SH-SY5Y (cell line): ENCODE data around the gene TCTN3.

Experiments
- GATA2 ChIP-seq: IDR thresholded peaks from 2 replicates; pipeline ENCODE4 v1.6.1; 2011; ENCODE audit warnings: mild to moderate bottlenecking, low read depth, low read length
- GATA3 ChIP-seq: IDR thresholded peaks from 2 replicates; pipeline ENCODE4 v1.6.1; 2011; ENCODE audit warnings: low read depth, mild to moderate bottlenecking, low read length, moderate library complexity

Gene TCTN3

GRCh38 chr10:95698415-95698814 is 4.7 kb upstream of the TCTN3 start:
- TF ChIP-seq GATA2 (no peak), GATA3 (no peak)

DNA sequence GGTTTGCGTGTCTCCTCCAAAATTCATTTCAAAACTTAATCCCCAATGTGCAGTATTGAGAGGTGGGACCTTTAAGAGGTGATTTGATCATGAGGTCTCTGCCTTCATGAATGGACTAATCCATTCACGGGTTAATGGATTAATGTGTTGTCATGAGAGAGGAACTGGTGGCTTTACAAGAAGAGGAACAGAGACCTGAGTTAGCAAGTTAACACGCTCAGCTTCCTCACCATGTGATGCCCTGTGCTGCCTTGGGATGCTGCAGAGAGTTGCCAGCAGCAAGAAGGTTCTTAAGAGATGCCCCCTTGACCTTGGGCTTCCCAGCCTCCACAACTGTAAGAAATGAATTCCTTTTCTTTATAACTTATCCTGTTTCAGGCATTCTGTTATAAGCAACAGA is 3.7 kb upstream of the TCTN3 start:
- TF ChIP-seq GATA3: no peak
- TF ChIP-seq GATA2: no peak

DNA sequence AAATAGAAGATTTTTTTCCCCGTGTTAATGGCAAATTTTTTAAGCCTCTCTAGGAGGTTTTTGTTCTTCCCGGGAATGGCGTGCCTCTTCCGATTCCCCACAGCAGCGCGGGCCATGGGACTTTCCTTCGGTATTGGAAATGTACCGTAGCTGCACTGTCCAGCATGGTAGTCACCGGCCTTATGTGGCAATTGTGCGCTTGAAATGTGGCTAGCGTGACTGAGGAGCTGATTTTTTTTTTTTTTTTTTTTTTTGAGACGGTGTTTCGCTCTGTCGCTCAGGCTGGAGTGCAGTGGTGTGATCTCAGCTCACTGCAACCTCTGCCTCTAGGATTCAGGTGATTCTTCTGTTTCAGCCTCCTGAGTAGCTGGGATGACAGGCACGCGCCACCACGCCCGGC is 938 bp upstream of the TCTN3 start:
- TF ChIP-seq GATA3 (no peak), GATA2 (no peak)

DNA sequence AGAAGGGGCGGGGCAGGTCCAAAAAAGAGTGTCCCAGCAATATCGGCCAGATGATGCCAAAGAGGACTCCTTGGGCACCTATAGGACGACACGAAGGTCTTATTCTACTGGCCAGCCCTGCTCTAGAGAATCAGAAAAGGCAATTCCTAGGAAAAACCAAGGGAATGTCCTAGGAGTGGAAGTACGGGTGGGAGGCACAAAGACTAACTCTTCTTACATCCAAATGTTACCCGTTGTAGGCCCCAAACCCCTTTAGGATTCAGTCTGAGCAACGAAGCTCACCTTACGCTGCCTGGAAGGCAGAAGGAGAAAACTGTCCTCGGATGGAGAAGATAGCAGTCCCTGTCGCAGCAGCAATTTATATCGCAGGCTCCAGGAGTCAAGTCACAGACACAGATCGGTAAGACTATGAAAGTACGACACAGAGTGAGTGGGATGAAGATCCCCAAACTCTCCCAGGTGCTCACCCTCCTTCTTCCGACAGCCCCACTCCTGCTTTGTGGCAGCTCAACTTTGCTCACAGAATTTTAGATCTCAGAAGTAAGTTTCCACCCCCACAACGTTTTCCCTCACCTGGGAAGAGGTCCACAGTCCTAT is 558 bp downstream of the TCTN3 start:
- TF ChIP-seq GATA3 (no peak), GATA2 (no peak)

DNA sequence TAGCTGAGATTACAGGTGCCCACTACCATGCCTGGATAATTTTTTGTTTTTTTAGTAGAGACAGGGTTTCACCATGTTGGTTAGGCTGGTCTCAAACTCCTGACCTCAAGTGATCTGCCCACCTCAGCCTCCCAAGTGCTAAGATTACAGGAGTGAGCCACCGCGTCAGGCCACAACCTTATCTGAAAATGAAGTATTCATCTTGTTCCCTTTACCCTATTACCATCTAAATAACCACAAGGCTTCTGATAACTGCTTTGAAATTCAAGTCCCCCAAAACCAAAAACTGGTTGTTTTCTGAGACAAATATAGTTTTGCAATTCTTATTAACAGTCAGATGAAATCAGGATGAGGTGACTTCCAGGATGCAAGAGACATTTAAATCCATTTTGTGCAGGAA is 2.4 kb downstream of the TCTN3 start:
- TF ChIP-seq GATA2: no peak
- no peak for TF ChIP-seq GATA3

DNA sequence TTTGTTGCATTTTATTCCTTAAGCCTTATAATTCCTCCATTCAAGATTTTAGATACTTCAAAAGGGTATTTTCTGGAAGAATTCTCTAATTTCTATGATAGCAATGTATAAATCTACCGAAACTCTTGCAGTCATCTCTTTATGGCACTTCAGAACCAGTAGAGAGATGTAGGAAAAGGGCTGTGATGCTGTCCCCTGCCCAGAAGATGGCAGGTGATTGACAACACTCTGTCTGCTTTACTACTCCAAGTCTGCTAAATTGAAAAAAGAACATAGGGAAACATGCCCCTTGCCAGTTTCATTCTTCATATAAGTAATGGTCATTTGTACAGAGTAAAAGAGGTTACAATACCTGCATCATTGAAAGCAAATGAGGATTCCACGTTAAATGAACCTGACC is 5.1 kb downstream of the TCTN3 start:
- TF ChIP-seq GATA3 (no peak), GATA2 (no peak)

DNA sequence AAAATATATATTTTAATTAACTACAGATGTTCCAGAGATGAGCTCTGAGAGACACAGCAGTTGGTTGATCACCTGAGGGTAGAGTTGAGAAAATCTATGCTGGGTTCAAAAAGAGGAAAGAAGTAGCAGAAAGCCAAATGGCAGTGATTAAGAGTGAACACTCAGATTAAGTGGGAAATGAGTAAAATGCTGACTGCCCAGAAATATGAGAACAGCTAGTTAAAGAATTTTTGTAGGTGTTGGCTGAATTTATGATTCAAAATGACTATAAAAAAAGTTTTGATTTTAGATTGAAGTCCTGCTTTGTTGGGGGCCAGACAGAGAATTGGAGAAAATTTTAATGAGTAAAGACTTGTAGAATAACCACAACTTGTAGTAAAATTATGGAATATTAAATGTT is 9.8 kb downstream of the TCTN3 start:
- no peak for TF ChIP-seq GATA3
- no peak for TF ChIP-seq GATA2

- no peak for TF ChIP-seq GATA3
Observed at GRCh38 chr10:95675403-95676116, 18.2 kb downstream of the TCTN3 start.

DNA sequence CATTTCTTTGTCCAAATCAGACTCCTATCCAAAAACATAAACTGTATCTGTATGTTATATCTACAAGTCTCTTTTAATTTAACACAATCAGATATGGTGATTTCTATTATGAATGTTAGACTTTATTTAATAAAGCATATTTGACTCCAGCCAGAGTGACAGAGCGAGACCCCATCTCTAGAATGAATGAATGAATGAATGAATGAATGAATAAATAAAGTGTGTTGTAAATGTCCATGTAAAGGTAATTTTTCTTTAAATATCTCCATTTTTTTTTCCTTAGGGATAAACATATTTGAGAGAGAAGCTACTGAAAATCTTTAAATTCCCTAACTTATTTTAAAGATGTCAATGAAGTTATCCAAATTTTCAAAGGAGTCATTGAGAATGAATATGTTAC is 19.1 kb downstream of the TCTN3 start:
- no peak for TF ChIP-seq GATA3
- TF ChIP-seq GATA2: no peak

GRCh38 chr10:95664543-95664942 is 29.2 kb downstream of the TCTN3 start:
- TF ChIP-seq GATA3: no peak
- TF ChIP-seq GATA2: no peak

DNA sequence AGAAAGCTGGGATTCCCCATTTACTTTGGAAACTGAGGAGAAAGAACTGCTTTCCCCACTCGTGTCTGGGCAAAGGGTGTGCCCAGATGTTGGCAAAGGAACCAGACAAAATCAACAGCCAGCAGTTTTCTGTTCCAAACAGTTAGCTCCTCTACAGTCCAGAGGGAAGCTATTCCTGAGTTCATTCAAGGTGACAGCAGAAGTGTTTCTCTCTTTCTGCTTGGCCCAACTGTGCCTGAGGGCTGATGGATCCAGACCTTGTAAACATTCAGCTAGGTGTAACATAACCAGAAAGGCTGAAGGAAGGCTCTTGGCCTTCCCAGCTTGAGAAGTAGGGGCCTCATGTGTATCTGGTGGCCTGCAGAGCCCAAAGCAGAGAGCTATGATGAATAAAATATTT is 30.2 kb downstream of the TCTN3 start:
- TF ChIP-seq GATA3: no peak
- no peak for TF ChIP-seq GATA2

- no peak for TF ChIP-seq GATA2
- no peak for TF ChIP-seq GATA3
Observed at GRCh38 chr10:95661818-95662217, 31.9 kb downstream of the TCTN3 start.

- TF ChIP-seq GATA3: no peak
- TF ChIP-seq GATA2: no peak
Observed at GRCh38 chr10:95660283-95660682, 33.4 kb downstream of the TCTN3 start.

- TF ChIP-seq GATA3: no peak
Observed at GRCh38 chr10:95657250-95657649, 36.5 kb downstream of the TCTN3 start.

DNA sequence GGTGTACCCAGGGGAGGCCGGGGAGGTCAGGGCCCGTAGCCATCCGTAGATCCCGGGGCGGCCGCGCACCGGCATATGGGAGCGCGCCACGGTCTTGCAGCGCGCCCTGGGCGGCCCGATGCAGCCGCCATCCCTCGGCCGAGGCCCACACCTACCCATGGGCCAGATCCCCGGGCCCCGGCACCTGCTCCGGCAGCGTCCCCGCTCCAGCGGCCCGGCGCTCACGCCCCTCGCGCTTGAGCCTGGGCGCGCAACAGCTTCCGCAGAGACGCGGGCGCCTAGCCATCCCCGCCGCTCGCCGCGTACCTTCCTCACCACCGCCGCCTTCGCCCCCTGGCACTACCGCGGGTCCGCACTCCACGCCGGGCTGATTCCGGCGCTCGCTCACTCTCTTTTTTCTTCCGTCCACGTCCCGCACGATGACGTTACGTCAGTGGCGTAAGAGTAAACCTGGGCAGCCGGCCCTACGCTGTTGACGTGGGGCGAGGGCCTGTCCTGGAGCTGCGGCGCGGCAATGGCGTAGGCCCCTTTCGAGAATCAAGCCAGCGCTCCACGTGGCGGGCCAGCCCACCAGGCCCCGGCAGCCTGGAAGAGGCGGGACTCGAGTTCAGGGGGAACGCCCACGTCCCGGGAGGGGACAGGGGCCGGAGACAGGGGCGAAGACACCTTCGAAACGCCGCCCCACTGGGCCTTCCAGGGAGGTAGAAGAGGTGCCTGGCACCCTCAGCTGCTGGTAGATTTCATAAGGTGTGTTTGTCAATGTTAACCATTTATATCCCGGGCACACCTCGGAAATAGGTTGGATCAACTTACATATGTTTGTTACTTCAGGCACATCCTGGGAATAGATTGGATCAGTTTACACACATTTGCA is 37.2 kb downstream of the TCTN3 start, which contains the start of gene ALDH18A1:
Gene ALDH18A1, minus strand, starts transcription at position 421 of the 874 bp plus-strand sequence. CDS start 3,334 bp downstream, outside the sequence.
- TF ChIP-seq GATA2 (peak; percentile 21; the same call in 1 of the 2 replicates), GATA3 (no peak)
